Glomerular endothelial cell (primary cell): ENCODE measurements around the gene AFF3. TPM values are rescaled to one million over a fixed set of nuclear protein-coding genes. Genes with fewer than 3 reads are reported as not detected.
"Not testable (repeated sequence)": the region's sequence is repeated elsewhere in the genome, so short reads cannot be mapped to it uniquely, and the experiment has no call there.

Experiments
- DNase-seq: peaks from one replicate; pipeline ENCODE4 v3.0.0-alpha.2; 2011; ENCODE audit warnings: low read depth, low spot score; ENCODE audit errors: extremely low read depth
- total RNA-seq: library from RNA; depleted of rRNA; stranded (reverse); fragments of >200 nt; gene quantifications from 2 replicates; pipeline ENCODE4 v1.2.3, GENCODE V29; 2015

AFF3 gene
- total RNA-seq, 1 donor from 2014 or later, result 4.6 TPM

GRCh38 chr2:99977966-99978365, 164.4 kb downstream of the AFF3 start:
- no peak for DNase-seq

GRCh38 chr2:99975386-99975785, 167.0 kb downstream of the AFF3 start:
- no peak for DNase-seq

DNA sequence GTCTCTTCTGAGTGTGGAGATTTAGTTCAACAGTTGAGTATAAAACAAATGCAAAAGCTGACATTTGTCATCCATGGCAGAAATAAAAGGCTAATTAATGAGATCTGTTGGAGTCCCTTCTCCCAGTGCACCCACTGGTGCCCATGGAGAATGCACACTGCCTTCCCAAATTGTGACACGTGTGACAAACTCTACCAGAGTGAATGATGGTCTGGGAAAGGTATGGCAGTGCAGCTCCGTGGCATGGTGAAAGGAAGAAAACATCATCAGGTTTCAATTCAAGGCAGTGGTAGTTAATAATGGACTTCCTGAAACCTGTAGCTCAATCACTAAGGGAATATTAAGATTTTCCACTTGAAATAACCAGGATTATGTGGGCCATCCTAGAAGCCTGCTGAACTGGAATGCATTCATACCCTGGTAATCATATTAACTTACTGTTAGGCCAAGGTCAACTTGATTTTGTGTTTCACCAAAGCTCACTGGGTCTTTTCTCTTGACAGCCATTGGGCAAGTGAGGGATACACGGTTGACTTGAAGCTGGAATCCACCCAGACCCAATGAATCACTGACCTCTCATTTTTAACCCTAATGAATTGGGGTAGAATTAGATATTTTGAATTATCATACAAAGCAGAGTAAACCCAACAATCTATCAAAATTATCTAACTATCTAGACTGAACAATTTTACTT, 167.6 kb downstream of the AFF3 start:
- no peak for DNase-seq

GRCh38 chr2:99974275-99974674, 168.1 kb downstream of the AFF3 start:
- no peak for DNase-seq

DNA sequence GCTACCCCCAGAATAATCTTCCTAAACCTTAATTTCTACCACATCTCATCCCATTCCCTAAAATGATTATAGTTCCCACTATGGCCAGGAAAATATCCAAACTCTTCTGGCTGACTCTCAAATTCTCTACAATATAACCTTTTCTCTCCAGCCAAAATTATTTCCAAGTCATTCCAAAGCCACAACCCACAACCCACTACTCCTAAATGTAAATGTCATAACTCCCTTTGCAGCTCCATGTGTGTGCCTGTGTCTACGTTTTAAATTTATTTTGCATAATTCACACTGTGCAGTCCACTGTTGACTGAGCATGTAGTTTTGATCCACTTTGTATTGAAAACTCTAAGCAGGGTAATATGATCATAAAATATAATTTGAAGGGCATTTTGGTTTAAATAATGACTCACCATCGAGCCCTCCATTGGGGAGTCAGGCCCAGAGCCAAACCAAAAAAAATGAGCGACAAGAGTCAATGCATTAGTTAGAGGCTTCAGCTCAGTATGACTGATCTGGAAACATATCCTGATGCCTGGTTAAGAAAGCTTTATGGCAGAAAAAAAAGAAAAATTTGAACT, 171.0 kb downstream of the AFF3 start:
- DNase-seq, result no peak

GRCh38 chr2:99970292-99970868, 172.0 kb downstream of the AFF3 start:
- no peak for DNase-seq

DNA sequence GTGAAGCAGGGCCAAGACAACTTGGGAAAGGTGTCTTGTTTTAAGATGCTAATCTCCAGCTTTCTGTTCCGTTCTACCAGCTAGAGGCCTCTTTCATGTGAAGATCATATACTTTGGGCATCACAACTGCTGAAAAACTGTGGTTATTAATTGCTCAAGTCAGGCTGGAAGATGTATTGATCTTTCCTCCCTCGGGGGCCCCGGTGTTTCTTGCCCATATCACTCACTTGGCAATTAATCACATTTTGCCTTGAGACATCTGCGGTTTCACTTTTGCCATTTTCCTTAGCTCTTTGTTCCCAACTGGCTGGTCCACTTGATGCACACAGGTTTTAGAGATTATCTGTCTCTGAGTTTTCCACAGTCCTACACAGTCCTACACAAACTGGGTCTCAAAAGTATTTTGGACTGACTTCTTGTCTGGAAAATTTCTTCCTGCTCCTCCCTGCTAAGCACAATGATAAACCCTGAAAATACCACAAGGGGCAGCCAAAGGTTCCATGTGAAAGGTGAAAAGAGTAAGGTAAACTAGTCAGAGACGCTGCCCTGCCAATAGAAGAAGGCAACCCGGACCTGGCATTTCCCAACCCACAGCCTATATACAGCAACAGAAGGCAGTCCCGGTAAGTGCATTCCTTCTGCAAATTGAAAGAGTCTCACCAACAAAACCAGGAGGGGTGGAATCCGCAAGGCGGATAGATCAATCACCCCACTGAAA, 181.0 kb downstream of the AFF3 start:
- DNase-seq, result no peak

- DNase-seq, result no peak
Observed at GRCh38 chr2:99960790-99961189, 181.6 kb downstream of the AFF3 start.

DNA sequence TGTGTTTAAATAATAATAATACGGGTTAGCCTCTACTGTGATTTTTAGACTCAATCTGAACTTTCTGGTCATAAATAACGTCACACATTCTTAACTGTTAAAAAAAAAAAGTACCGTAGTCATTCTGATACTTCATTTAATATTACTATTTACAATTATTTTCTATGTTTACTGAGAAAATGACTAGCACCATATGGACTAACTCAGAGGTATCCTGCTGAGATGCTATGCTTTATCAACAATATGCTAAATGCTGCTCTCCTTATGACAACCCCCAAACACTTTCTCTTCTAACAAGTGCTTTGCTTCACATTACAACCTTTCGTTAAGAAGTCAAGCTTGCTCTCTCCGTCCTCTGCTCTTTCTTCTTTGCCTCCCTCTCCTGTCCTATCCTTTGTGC, 182.1 kb downstream of the AFF3 start:
- no peak for DNase-seq

GRCh38 chr2:99959261-99960014, 183.0 kb downstream of the AFF3 start:
- no peak for DNase-seq

GRCh38 chr2:99957332-99958133, 184.9 kb downstream of the AFF3 start:
- no peak for DNase-seq

GRCh38 chr2:99956232-99957030, 186.0 kb downstream of the AFF3 start:
- DNase-seq, result no peak

GRCh38 chr2:99953750-99954149, 188.6 kb downstream of the AFF3 start:
- DNase-seq, result no peak

DNA sequence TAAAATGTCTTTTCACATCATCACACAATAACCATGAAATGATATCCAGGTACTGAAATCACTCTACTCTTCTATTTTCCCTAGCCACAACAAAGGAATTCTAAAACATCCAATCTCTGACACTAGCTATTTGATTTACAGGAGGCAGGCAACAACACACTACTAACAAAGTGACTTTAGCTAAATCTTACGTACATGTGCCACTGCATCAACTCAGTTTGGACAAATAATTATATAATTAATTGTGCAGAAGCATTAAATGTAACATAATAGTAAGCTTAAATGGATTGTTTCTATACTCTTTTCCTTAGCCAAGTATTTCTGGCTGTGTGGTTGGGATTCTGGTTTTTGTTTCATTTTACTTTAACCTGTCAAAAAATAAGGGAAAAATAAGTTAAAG, 192.4 kb downstream of the AFF3 start:
- no peak for DNase-seq

DNA sequence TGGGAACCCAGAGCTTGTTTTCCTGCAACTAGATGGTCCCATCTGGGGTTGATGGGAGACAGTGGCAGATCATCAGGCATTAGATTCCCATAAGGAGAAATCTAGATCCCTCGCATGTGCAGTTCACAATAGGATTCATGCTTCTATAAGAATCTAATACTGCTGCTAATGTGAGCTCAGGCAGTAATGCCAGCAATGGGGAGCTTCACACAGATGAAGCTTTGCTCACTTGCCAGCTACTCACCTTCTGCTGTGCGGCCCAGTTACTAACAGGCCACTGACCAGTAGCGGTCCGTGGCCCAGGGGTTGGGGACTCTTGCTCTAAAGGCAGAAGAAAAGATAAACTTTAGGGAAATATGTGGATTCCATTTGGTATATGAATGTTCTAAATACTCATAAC, 192.9 kb downstream of the AFF3 start:
- no peak for DNase-seq

GRCh38 chr2:99948010-99948409, 194.4 kb downstream of the AFF3 start:
- no peak for DNase-seq

GRCh38 chr2:99947366-99947765, 195.0 kb downstream of the AFF3 start:
- not testable (repeated sequence) for DNase-seq

DNA sequence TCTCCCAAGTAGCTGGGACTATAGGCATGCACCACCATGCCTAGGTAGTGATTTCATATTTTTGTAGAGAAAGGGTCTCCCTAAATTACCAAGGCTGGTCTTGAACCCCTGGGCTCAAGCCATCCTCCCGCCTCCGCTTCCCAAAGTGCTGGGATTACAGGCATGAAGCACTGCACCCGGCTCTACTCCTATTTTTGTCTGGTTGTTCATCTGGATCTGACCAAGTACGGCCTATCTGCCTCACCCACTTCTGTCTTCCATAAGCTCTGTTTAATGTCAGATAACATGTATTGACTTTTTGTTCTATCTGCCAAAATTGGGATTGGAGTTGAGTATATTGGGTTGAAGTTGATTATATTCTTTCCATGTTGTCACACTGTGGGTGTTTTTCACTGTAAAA, 198.4 kb downstream of the AFF3 start:
- DNase-seq, result no peak

DNA sequence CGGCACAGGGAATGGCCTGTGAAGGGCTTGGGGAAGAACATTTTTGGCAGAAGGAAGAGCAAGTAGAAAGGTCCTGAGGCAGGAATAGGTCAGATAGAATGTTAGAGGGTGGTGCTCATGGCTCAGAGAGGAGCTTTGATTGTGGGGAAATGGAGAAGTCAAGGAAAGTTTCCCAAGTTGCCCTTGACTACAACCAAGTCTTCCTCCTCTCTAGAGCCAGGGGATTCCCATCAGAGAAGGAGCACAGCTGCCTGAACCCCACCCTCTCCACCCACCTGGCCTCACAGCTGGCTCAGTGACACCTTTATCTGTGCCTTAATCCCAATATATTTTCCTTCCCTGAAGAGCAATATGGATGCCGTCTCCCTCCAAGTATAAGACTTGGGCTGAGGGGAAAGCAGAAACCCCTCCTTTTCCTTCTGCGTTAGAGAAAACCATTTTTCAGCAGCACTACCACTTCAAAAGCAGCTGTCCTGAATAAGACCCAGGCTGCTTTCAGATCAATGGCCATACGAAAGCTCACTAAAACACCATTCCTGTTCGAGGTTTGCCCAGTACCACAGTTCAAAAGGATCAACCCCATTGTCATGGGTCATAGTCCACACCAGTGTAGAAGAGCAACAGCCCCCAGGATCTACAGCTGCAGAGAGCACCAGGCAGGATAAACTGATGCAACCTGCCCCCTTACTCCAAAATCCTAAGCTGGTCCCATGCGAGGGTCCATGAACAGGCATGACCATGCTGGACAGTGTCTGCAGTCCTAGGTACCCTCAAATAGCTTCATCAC, 199.6 kb downstream of the AFF3 start:
- no peak for DNase-seq
